IMR-90 (cell line): ENCODE measurements around the gene MATN3. TPM values are rescaled to one million over a fixed set of nuclear protein-coding genes. Genes with fewer than 3 reads are reported as not detected.

Experiments used
- ATAC-seq: fragments of 200-7000 bp; cut with Tn5 transposase; 2 replicates; pipeline ENCODE4 v1.9.1; 2020; ENCODE audit warnings: low read depth, mild to moderate bottlenecking, moderate library complexity
- BruUV-seq: library from RNA; stranded (reverse); fragments of 400-500 nt; replicated peaks from 2 replicates; lab custom pipeline; 2021; lab: Mats Ljungman, UMichigan
- CTCF ChIA-PET: fragments of 300-600 bp; formaldehyde crosslinking; extraction: SDS; loops from one replicate; lab custom pipeline; 2021; ENCODE audit warnings: antibody characterized with exemption; lab: Yijun Ruan, JAX
- POLR2A ChIA-PET: fragments of 300-600 bp; sonication (Branson Sonifier 250); formaldehyde crosslinking; loops from one replicate; lab custom pipeline; 2022; ENCODE audit warnings: antibody characterized with exemption; ENCODE audit not compliant: unreplicated experiment; lab: Charles Lee
- DNase-seq: peaks from one replicate; pipeline ENCODE4 v3.0.0; 2013
- H2AFZ ChIP-seq: replicated peaks from 2 replicates; pipeline ENCODE3; 2013; ENCODE audit warnings: low read length, mild to moderate bottlenecking; ENCODE audit not compliant: poor library complexity
- H2AK5ac ChIP-seq: 2 replicates; pipeline ENCODE4 v1.6.1; 2013; ENCODE audit warnings: low read depth, low read length, inconsistent platforms
- H2AK9ac ChIP-seq: replicated peaks from 2 replicates; pipeline ENCODE3; 2013; ENCODE audit warnings: mild to moderate bottlenecking, low read depth, low read length, moderate library complexity; ENCODE audit not compliant: poor library complexity
- H2BK120ac ChIP-seq: 2 replicates; pipeline ENCODE4 v1.6.1; 2013; ENCODE audit warnings: low read depth, low read length, inconsistent platforms
- H2BK15ac ChIP-seq: 3 replicates; pipeline ENCODE4 v1.6.1; 2013; ENCODE audit warnings: low read depth, low read length, inconsistent platforms
- H2BK20ac ChIP-seq: 2 replicates; pipeline ENCODE4 v1.6.1; 2013; ENCODE audit warnings: low read depth, mild to moderate bottlenecking, inconsistent platforms, low read length, moderate library complexity
- H2BK5ac ChIP-seq: 2 replicates; pipeline ENCODE4 v1.6.1; 2013; ENCODE audit warnings: mild to moderate bottlenecking, low read depth, low read length, inconsistent platforms; ENCODE audit not compliant: poor library complexity, severe bottlenecking
- H3K14ac ChIP-seq: replicated peaks from 2 replicates; pipeline ENCODE4 v1.6.1; 2013; ENCODE audit warnings: low read depth, low read length, inconsistent platforms
- H3K18ac ChIP-seq: 2 replicates; pipeline ENCODE4 v1.6.1; 2013; ENCODE audit warnings: low read depth, low read length, control low read depth
- H3K23ac ChIP-seq: 2 replicates; pipeline ENCODE4 v1.6.1; 2013; ENCODE audit warnings: low read depth, low read length, inconsistent platforms
- H3K27ac ChIP-seq: 2 replicates; pipeline ENCODE4 v1.5.1; 2013; ENCODE audit warnings: mild to moderate bottlenecking, control low read depth, low read length; ENCODE audit not compliant: insufficient read depth
- H3K27me3 ChIP-seq: 2 replicates; pipeline ENCODE4 v1.6.1; 2013; ENCODE audit warnings: low read length; ENCODE audit not compliant: control insufficient read depth, insufficient read depth
- H3K36me3 ChIP-seq: 2 replicates; pipeline ENCODE4 v1.6.1; 2013; ENCODE audit warnings: low read length, mixed read lengths; ENCODE audit not compliant: control insufficient read depth, insufficient read depth
- H3K4ac ChIP-seq: 2 replicates; pipeline ENCODE4 v1.6.1; 2013; ENCODE audit warnings: low read depth, low read length, inconsistent platforms
- H3K4me1 ChIP-seq: 2 replicates; pipeline ENCODE4 v1.6.1; 2013; ENCODE audit warnings: low read length, mixed read lengths; ENCODE audit not compliant: control insufficient read depth, insufficient read depth
- H3K4me2 ChIP-seq: 2 replicates; pipeline ENCODE4 v1.6.1; 2013; ENCODE audit warnings: low read depth, mild to moderate bottlenecking, control low read depth, low read length, moderate library complexity
- H3K4me3 ChIP-seq: 2 replicates; pipeline ENCODE4 v1.5.1; 2013; ENCODE audit warnings: low read depth, mild to moderate bottlenecking, control low read depth, low read length, moderate library complexity; ENCODE audit not compliant: insufficient read depth
- H3K56ac ChIP-seq: 2 replicates; pipeline ENCODE4 v1.6.1; 2013; ENCODE audit warnings: low read length, inconsistent platforms; ENCODE audit not compliant: insufficient read depth; ENCODE audit errors: extremely low read depth
- H3K79me1 ChIP-seq, 2 experiments: 2 replicates each; pipeline ENCODE4 v1.6.1; 2013; ENCODE audit warnings: low read length in 2 of 2, inconsistent platforms in 1 of 2, low read depth in 1 of 2
- H3K9ac ChIP-seq: 2 replicates; pipeline ENCODE4 v1.6.1; 2013; ENCODE audit warnings: low read depth, low read length, control low read depth
- H3K9me1 ChIP-seq: 2 replicates; pipeline ENCODE4 v1.6.1; 2013; ENCODE audit warnings: low read length, inconsistent platforms; ENCODE audit not compliant: insufficient read depth
- H3K9me3 ChIP-seq: 2 replicates; pipeline ENCODE4 v1.6.1; 2013; ENCODE audit warnings: low read length; ENCODE audit not compliant: control insufficient read depth, insufficient read depth
- H4K20me1 ChIP-seq: 2 replicates; pipeline ENCODE4 v1.6.1; 2013; ENCODE audit warnings: low read length, inconsistent platforms; ENCODE audit not compliant: insufficient read depth
- H4K5ac ChIP-seq: 2 replicates; pipeline ENCODE4 v1.6.1; 2013; ENCODE audit warnings: mild to moderate bottlenecking, low read depth, low read length, control low read depth
- H4K8ac ChIP-seq, 2 experiments: 2 replicates each; pipeline ENCODE4 v1.6.1; 2013; ENCODE audit warnings: low read depth in 2 of 2, low read length in 2 of 2, control low read depth in 1 of 2, inconsistent platforms in 1 of 2
- H4K91ac ChIP-seq: 2 replicates; pipeline ENCODE4 v1.6.1; 2013; ENCODE audit warnings: low read depth, low read length, inconsistent platforms; ENCODE audit not compliant: insufficient read depth
- CEBPB ChIP-seq: IDR thresholded peaks from 2 replicates; pipeline ENCODE4 v1.6.1; 2012; ENCODE audit warnings: low read depth, low read length, improper control_type of control experiment
- RFX5 ChIP-seq: IDR thresholded peaks from 2 replicates; pipeline ENCODE4 v1.8.0; 2012; ENCODE audit warnings: low read depth, mild to moderate bottlenecking, low read length, moderate library complexity
- WGBS, 2 experiments: methylation state at CpG; one replicate each; pipeline versions ENCODE4 v1.1.5 to v1.1.7; 2013; ENCODE audit warnings: missing lambda C conversion rate in 2 of 2; ENCODE audit not compliant: insufficient read length in 1 of 2; ENCODE audit errors: extremely low coverage in 2 of 2; 5-methylcytosine and 5-hydroxymethylcytosine counted together
- dilution Hi-C: fragments of 300-500 bp; cut with HindIII; formaldehyde crosslinking; loops from one replicate; pipeline ENCODE4 v1.14.3; 2018; ENCODE audit warnings: low sequenced_read_pairs; ENCODE audit not compliant: unreplicated experiment
- in situ Hi-C: fragments of 300-500 bp; cut with MboI; formaldehyde crosslinking; loops from 3 replicates; pipeline ENCODE4 v1.14.3; 2019; ENCODE audit warnings: low sequenced_read_pairs, inconsistent platforms, mixed read lengths
- intact Hi-C: fragments of 100-400 bp; cut with micrococcal nuclease; formaldehyde crosslinking; loops from 2 replicates; pipeline ENCODE4 v1.10.0; 2022
- polyA plus RNA-seq, 3 experiments: library from polyadenylated mRNA; depleted of rRNA; stranded (reverse); fragments of >200 nt; gene quantifications; 2 replicates each; pipeline ENCODE4 v1.2.3, GENCODE V29; 2012; ENCODE audit warnings: low replicate concordance in 1 of 3
- total RNA-seq: library from RNA; depleted of rRNA; stranded (reverse); fragments of >200 nt; gene quantifications from 2 replicates; pipeline ENCODE4 v1.2.3, GENCODE V29; 2012

MATN3 gene
- total and polyA plus RNA-seq, 2 of the 4 experiments (the other 2 are of a cell fraction), result 0.90 to 3.0 TPM

GRCh38 chr2:20021405-20022009 is 9.0 kb upstream of the MATN3 start:
- no peak overlapping the region for H3K4me3 ChIP-seq
- ATAC-seq, result no peak
- no peak overlapping the region for H3K4ac ChIP-seq
- POLR2A ChIA-PET, result no interaction called here
- no peak overlapping the region for H3K9ac ChIP-seq
- H4K20me1 ChIP-seq, result no peaks in the 10 kb centered on the region; the same call in 1 of the 2 replicates
- H3K4me1 ChIP-seq, result no peaks in the 10 kb centered on the region
- H3K9me1 ChIP-seq, result peaks cover 3% of the 10 kb centered on the region; the same call in 1 of the 2 replicates
- dilution Hi-C loops (no loop called here), in situ Hi-C loops (loop anchor here (10.0 kb wide), 1 partner anchor 57 kb away; no protein-coding TSS in a partner anchor), intact Hi-C loops (no loop called here)
- no peak overlapping the region for H2AK9ac ChIP-seq
- no peak overlapping the region for H2BK120ac ChIP-seq
- 94% methylated on average over 3 of the region's 3 CpGs; no CpG with 5 or more reads in 1 of the 2 experiments for WGBS, 2 experiments
- H2AFZ ChIP-seq, result no peak overlapping the region
- no peak overlapping the region for H3K56ac ChIP-seq
- no peak overlapping the region for H2BK20ac ChIP-seq
- H3K27me3 ChIP-seq, result no peaks in the 10 kb centered on the region
- no peak overlapping the region for H2BK5ac ChIP-seq
- TF ChIP-seq RFX5 (no peak), CEBPB (0 out of 2 replicates have a peak, but pooled peaks have one; percentile 41)
- H3K79me1 ChIP-seq, result no peaks in the 10 kb centered on the region
- H4K5ac ChIP-seq, result no peak overlapping the region
- H3K36me3 ChIP-seq, result no peaks in the 10 kb centered on the region; the same call in 1 of the 2 replicates
- H3K18ac ChIP-seq, result no peak overlapping the region
- H2AK5ac ChIP-seq, result no peak overlapping the region
- H3K27ac ChIP-seq, result no peak overlapping the region
- CTCF ChIA-PET, result no interaction called here
- H3K23ac ChIP-seq, result no peak overlapping the region
- no peak overlapping the region for H4K8ac ChIP-seq
- no peak for DNase-seq
- BruUV-seq, result no TSS peak
- no peak overlapping the region for H3K14ac ChIP-seq
- H2BK15ac ChIP-seq, result no peak overlapping the region
- no peak overlapping the region for H4K91ac ChIP-seq
- peaks cover 11% of the 10 kb centered on the region for H3K9me3 ChIP-seq
- no peak overlapping the region for H3K4me2 ChIP-seq
